Neural crest cell (in vitro differentiated cells): Measurements from ENCODE around the gene TSC22D3. TPM values are rescaled to one million over a fixed set of nuclear protein-coding genes. Genes with fewer than 3 reads are reported as not detected.
"Not testable (repeated sequence)": the region's sequence is repeated elsewhere in the genome, so short reads cannot be mapped to it uniquely, and the experiment has no call there.

Source experiments
- DNase-seq: peaks from one replicate; pipeline ENCODE4 v3.0.0; 2021; ENCODE audit warnings: low read depth, mixed read lengths, low spot score
- H3K27ac Mint-ChIP-seq: one replicate; pipeline ENCODE4 v1.8.0; 2021; ENCODE audit warnings: mild to moderate bottlenecking, mixed read lengths; ENCODE audit not compliant: unreplicated experiment
- H3K27me3 Mint-ChIP-seq: 2 replicates; pipeline ENCODE4 v1.8.0; 2021; ENCODE audit warnings: low read depth, mild to moderate bottlenecking, mixed read lengths
- H3K36me3 Mint-ChIP-seq: 2 replicates; pipeline ENCODE4 v1.8.0; 2021; ENCODE audit warnings: low read depth, mild to moderate bottlenecking, mixed read lengths
- H3K4me1 Mint-ChIP-seq: 2 replicates; pipeline ENCODE4 v1.8.0; 2021; ENCODE audit warnings: mixed read lengths
- H3K4me3 Mint-ChIP-seq: one replicate; pipeline ENCODE4 v1.8.0; 2021; ENCODE audit warnings: mild to moderate bottlenecking, mixed read lengths
- H3K9me3 Mint-ChIP-seq: 2 replicates; pipeline ENCODE4 v1.8.0; 2021; ENCODE audit warnings: mixed read lengths
- CTCF ChIP-seq: fragments of 200-600 bp; sonication (generic); conservative IDR thresholded peaks from 2 replicates; pipeline ENCODE4 v1.5.0; 2021; ENCODE audit warnings: antibody characterized with exemption, mild to moderate bottlenecking
- total RNA-seq: library from RNA; stranded (reverse); gene quantifications from 2 replicates; pipeline ENCODE4 v1.2.1, GENCODE V29; 2021

TSC22D3 gene
- total RNA-seq, 1 donor from 2014 or later: 22.3 TPM

GRCh38 chrX:107673933-107674479, 101.6 kb downstream of the TSC22D3 start:
- Mint-ChIP-seq H3K4me3 (no peak overlapping the region), H3K36me3 (no peaks in the 10 kb centered on the region), H3K4me1 (peaks cover 4% of the 10 kb centered on the region), H3K27me3 (peaks cover 20% of the 10 kb centered on the region), H3K27ac (no peak overlapping the region), H3K9me3 (no peaks in the 10 kb centered on the region)
- TF ChIP-seq CTCF: no peak
- no peak for DNase-seq

GRCh38 chrX:107673431-107673830, 102.2 kb downstream of the TSC22D3 start:
- no peak for TF ChIP-seq CTCF
- H3K27ac Mint-ChIP-seq: no peak overlapping the region
- H3K27me3 Mint-ChIP-seq: peaks cover 20% of the 10 kb centered on the region
- no peak overlapping the region for H3K4me3 Mint-ChIP-seq
- H3K36me3 Mint-ChIP-seq: no peaks in the 10 kb centered on the region
- no peaks in the 10 kb centered on the region for H3K9me3 Mint-ChIP-seq
- peaks cover 4% of the 10 kb centered on the region for H3K4me1 Mint-ChIP-seq
- DNase-seq: no peak

GRCh38 chrX:107672955-107673378, 102.6 kb downstream of the TSC22D3 start:
- H3K27me3 Mint-ChIP-seq: peaks cover 17% of the 10 kb centered on the region
- DNase-seq: no peak
- H3K4me1 Mint-ChIP-seq: peaks cover 4% of the 10 kb centered on the region
- H3K27ac Mint-ChIP-seq: no peak overlapping the region
- no peak overlapping the region for H3K4me3 Mint-ChIP-seq
- no peaks in the 10 kb centered on the region for H3K36me3 Mint-ChIP-seq
- TF ChIP-seq CTCF: peak; percentile 68
- H3K9me3 Mint-ChIP-seq: no peaks in the 10 kb centered on the region

- peaks cover 15% of the 10 kb centered on the region for H3K27me3 Mint-ChIP-seq
- not testable (repeated sequence) for H3K9me3 Mint-ChIP-seq, H3K27ac Mint-ChIP-seq, DNase-seq, H3K4me1 Mint-ChIP-seq, H3K4me3 Mint-ChIP-seq, H3K36me3 Mint-ChIP-seq
Measured at GRCh38 chrX:107671256-107671655, 104.3 kb downstream of the TSC22D3 start.

GRCh38 chrX:107669885-107670628, 105.5 kb downstream of the TSC22D3 start:
- TF ChIP-seq CTCF: no peak
- Mint-ChIP-seq H3K27me3 (peaks cover 5% of the 10 kb centered on the region), H3K9me3 (peaks cover 2% of the 10 kb centered on the region), H3K4me3 (no peak overlapping the region), H3K4me1 (peaks cover 4% of the 10 kb centered on the region), H3K36me3 (no peaks in the 10 kb centered on the region), H3K27ac (no peak overlapping the region)
- no peak for DNase-seq

- Mint-ChIP-seq H3K9me3 (peaks cover 2% of the 10 kb centered on the region), H3K36me3 (no peaks in the 10 kb centered on the region)
- no peak for TF ChIP-seq CTCF
Measured at GRCh38 chrX:107669261-107669660, 106.3 kb downstream of the TSC22D3 start.

GRCh38 chrX:107668710-107669109, 106.9 kb downstream of the TSC22D3 start:
- not testable (repeated sequence) for H3K36me3 Mint-ChIP-seq, H3K9me3 Mint-ChIP-seq

More at GRCh38 chrX:107669261-107669660, 106.3 kb downstream of the TSC22D3 start:
- no peak overlapping the region for H3K4me3 Mint-ChIP-seq
- no peaks in the 10 kb centered on the region for H3K4me1 Mint-ChIP-seq
- H3K27ac Mint-ChIP-seq: no peak overlapping the region
- H3K27me3 Mint-ChIP-seq: no peaks in the 10 kb centered on the region
- no peak for DNase-seq

More at GRCh38 chrX:107668710-107669109, 106.9 kb downstream of the TSC22D3 start:
- not testable (repeated sequence) for H3K4me3 Mint-ChIP-seq, H3K4me1 Mint-ChIP-seq, H3K27ac Mint-ChIP-seq, H3K27me3 Mint-ChIP-seq, DNase-seq
